T-helper 2 cell (primary cell): ENCODE data around the gene ITPR1.
"Not testable (repeated sequence)": the region's sequence is repeated elsewhere in the genome, so short reads cannot be mapped to it uniquely, and the experiment has no call there.

Source experiments
- DNase-seq, 5 experiments: peaks; one replicate each; pipeline versions ENCODE4 v3.0.0 to v3.0.0-alpha.2; 2012 to 2022

Gene ITPR1

GRCh38 chr3:4571690-4572334 lies 78.7 kb downstream of the ITPR1 start:
- DNase-seq: no peak

GRCh38 chr3:4573153-4573552 lies 80.0 kb downstream of the ITPR1 start:
- DNase-seq: no peak

- DNase-seq: no peak
These were observed 81.3 kb downstream of the ITPR1 start for GRCh38 chr3:4574426-4574965.

GRCh38 chr3:4575381-4575780 lies 82.2 kb downstream of the ITPR1 start:
- no peak for DNase-seq

- no peak for DNase-seq
These were observed 84.6 kb downstream of the ITPR1 start for GRCh38 chr3:4577721-4578120.

- no peak for DNase-seq
These were observed 87.4 kb downstream of the ITPR1 start for GRCh38 chr3:4580346-4581123.

- DNase-seq: no peak
These were observed 87.9 kb downstream of the ITPR1 start for GRCh38 chr3:4581124-4581424.

GRCh38 chr3:4581498-4581897 lies 88.3 kb downstream of the ITPR1 start:
- no peak for DNase-seq

GRCh38 chr3:4581920-4582611 lies 88.9 kb downstream of the ITPR1 start:
- peak in 1 of 5 experiments; percentile 79 for DNase-seq

GRCh38 chr3:4582624-4583023 lies 89.5 kb downstream of the ITPR1 start:
- no peak for DNase-seq

GRCh38 chr3:4583416-4583815 lies 90.3 kb downstream of the ITPR1 start:
- no peak for DNase-seq

GRCh38 chr3:4584456-4585249 lies 91.5 kb downstream of the ITPR1 start:
- DNase-seq: peak in 1 of 5 experiments; percentile 41

GRCh38 chr3:4586381-4586780 lies 93.2 kb downstream of the ITPR1 start:
- DNase-seq: no peak

- DNase-seq: peak in 1 of 5 experiments; percentile 30
These were observed 94.1 kb downstream of the ITPR1 start for GRCh38 chr3:4587061-4587837.

- no peak for DNase-seq
These were observed 94.6 kb downstream of the ITPR1 start for GRCh38 chr3:4587838-4588105.

GRCh38 chr3:4588466-4588865 lies 95.3 kb downstream of the ITPR1 start:
- no peak for DNase-seq

- no peak for DNase-seq
These were observed 96.4 kb downstream of the ITPR1 start for GRCh38 chr3:4589475-4590097.

- not testable (repeated sequence) for DNase-seq
These were observed 97.7 kb downstream of the ITPR1 start for GRCh38 chr3:4590849-4591248.

GRCh38 chr3:4591669-4592068 lies 98.5 kb downstream of the ITPR1 start:
- no peak for DNase-seq

GRCh38 chr3:4593014-4593413 lies 99.9 kb downstream of the ITPR1 start:
- no peak for DNase-seq

GRCh38 chr3:4595710-4596113 lies 102.6 kb downstream of the ITPR1 start:
- DNase-seq: no peak

GRCh38 chr3:4596612-4597011 lies 103.5 kb downstream of the ITPR1 start:
- DNase-seq: no peak
